Measurements from ENCODE around the gene TRMT5.

DNA sequence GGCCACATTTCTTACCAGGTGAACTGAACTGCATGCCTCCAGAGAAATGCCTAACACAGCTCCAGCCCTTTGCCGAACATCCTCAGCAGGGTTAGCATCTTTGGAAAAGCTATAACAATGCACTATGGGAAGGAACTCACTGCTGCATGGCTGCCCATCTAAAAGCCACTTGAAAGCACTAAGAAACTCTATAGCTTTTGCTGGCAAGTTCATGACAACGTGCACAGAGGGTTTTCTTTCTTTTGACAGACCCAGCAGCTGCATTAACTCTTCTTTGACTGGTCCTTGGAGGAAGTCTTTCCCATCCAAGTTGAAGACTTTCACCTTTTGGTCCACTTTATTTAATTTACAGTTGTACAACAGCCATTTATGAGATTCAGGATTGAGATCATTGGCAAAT, 5.3 kb downstream of the TRMT5 start:
- TF ChIP-seq CEBPB (IDR thresholded peaks at IDR 0.05) (no peak), EP300 (IDR thresholded peaks at IDR 0.05; ENCODE audit: borderline replicate concordance) (no peak), RAD21 (IDR thresholded peaks at IDR 0.05; ENCODE audit: low read depth) (no peak), EGR1 (IDR thresholded peaks at IDR 0.05) (no peak), TAF1 (IDR thresholded peaks at IDR 0.05; ENCODE audit: low read depth) (no peak), NFIC (IDR thresholded peaks at IDR 0.05) (no peak), YY1 (IDR thresholded peaks at IDR 0.05; ENCODE audit: low read depth) (no peak)
- TF ChIP-seq, protein P1, sequence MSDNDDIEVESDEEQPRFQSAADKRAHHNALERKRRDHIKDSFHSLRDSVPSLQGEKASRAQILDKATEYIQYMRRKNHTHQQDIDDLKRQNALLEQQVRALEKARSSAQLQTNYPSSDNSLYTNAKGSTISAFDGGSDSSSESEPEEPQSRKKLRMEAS (IDR thresholded peaks at IDR 0.05): no peak
- TF ChIP-seq, protein P2, sequence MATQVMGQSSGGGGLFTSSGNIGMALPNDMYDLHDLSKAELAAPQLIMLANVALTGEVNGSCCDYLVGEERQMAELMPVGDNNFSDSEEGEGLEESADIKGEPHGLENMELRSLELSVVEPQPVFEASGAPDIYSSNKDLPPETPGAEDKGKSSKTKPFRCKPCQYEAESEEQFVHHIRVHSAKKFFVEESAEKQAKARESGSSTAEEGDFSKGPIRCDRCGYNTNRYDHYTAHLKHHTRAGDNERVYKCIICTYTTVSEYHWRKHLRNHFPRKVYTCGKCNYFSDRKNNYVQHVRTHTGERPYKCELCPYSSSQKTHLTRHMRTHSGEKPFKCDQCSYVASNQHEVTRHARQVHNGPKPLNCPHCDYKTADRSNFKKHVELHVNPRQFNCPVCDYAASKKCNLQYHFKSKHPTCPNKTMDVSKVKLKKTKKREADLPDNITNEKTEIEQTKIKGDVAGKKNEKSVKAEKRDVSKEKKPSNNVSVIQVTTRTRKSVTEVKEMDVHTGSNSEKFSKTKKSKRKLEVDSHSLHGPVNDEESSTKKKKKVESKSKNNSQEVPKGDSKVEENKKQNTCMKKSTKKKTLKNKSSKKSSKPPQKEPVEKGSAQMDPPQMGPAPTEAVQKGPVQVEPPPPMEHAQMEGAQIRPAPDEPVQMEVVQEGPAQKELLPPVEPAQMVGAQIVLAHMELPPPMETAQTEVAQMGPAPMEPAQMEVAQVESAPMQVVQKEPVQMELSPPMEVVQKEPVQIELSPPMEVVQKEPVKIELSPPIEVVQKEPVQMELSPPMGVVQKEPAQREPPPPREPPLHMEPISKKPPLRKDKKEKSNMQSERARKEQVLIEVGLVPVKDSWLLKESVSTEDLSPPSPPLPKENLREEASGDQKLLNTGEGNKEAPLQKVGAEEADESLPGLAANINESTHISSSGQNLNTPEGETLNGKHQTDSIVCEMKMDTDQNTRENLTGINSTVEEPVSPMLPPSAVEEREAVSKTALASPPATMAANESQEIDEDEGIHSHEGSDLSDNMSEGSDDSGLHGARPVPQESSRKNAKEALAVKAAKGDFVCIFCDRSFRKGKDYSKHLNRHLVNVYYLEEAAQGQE (IDR thresholded peaks at IDR 0.05; ENCODE audit: low read depth): no peak

Data from Ishikawa (cell line).